Fibroblast of mammary gland (primary cell): ENCODE measurements around the gene CACNA1G.

Source experiments
- DNase-seq: peaks from one replicate; pipeline ENCODE4 v3.0.0-alpha.2; 2010; ENCODE audit warnings: low read depth
- H3K4me3 ChIP-seq: 2 replicates; pipeline ENCODE4 v1.5.1; 2011; ENCODE audit warnings: low read depth, mild to moderate bottlenecking, low read length, moderate library complexity; ENCODE audit not compliant: control insufficient read depth
- CTCF ChIP-seq: conservative IDR thresholded peaks from 2 replicates; pipeline ENCODE4 v1.5.1; 2011; ENCODE audit warnings: low read depth, low read length, inconsistent platforms; ENCODE audit not compliant: control insufficient read depth, insufficient read depth

CACNA1G gene

GRCh38 chr17:50634224-50634914 lies 73.9 kb downstream of the CACNA1G start, which contains the start of gene ABCC3:
Gene ABCC3, plus strand, starts transcription at chr17:50634881. Its CDS starts 56 bp downstream, at chr17:50634937.
- DNase-seq = peak; percentile 54
- TF ChIP-seq CTCF = no peak
- H3K4me3 ChIP-seq = peak within 1 kb of the TSS; percentile 60

GRCh38 chr17:50634915-50635731 lies 74.6 kb downstream of the CACNA1G start:
- H3K4me3 ChIP-seq = peak overlapping the region; percentile 60

GRCh38 chr17:50635732-50635981 lies 75.1 kb downstream of the CACNA1G start:
- no peak for DNase-seq
- no peak for TF ChIP-seq CTCF
- peak overlapping the region; percentile 60 for H3K4me3 ChIP-seq

More at GRCh38 chr17:50634915-50635731, 74.6 kb downstream of the CACNA1G start:
- no peak for TF ChIP-seq CTCF
- DNase-seq = no peak

- DNase-seq = no peak
- TF ChIP-seq CTCF = no peak
- H3K4me3 ChIP-seq = peak overlapping the region; percentile 60
These were observed 75.7 kb downstream of the CACNA1G start for GRCh38 chr17:50635982-50636803.

GRCh38 chr17:50636804-50637195 lies 76.3 kb downstream of the CACNA1G start:
- no peak for DNase-seq
- no peak for TF ChIP-seq CTCF
- no peak overlapping the region for H3K4me3 ChIP-seq

- no peak for DNase-seq
- no peak overlapping the region for H3K4me3 ChIP-seq
- no peak for TF ChIP-seq CTCF
These were observed 77.5 kb downstream of the CACNA1G start for GRCh38 chr17:50637829-50638605.
